ENCODE measurements around the gene MTHFD1.

Gene MTHFD1

GRCh38 chr14:64502887-64503433 is 114.8 kb downstream of the MTHFD1 start:
- H3K27me3 Mint-ChIP-seq (ENCODE audit: low read depth), result peaks cover 2% of the 10 kb centered on the region
- peaks cover 46% of the 10 kb centered on the region for H3K4me1 Mint-ChIP-seq (ENCODE audit: low read depth)
- peak overlapping the region; percentile 97 for H3K4me3 Mint-ChIP-seq
- DNase-seq (ENCODE audit: low spot score), result no peak
- peaks cover 50% of the 10 kb centered on the region for H3K36me3 Mint-ChIP-seq (ENCODE audit: low read depth)
- no peaks in the 10 kb centered on the region for H3K9me3 Mint-ChIP-seq
- peak overlapping the region; percentile 98 for H3K27ac Mint-ChIP-seq

GRCh38 chr14:64503434-64504309 is 115.5 kb downstream of the MTHFD1 start, which contains the start of gene ZBTB25:
Gene ZBTB25, minus strand, starts transcription at chr14:64503838. Its CDS starts 13,305 bp downstream, at chr14:64490533.
- Mint-ChIP-seq H3K36me3 (ENCODE audit: low read depth) (peaks cover 48% of the 10 kb centered on the region), H3K9me3 (no peaks in the 10 kb centered on the region), H3K4me3 (peak within 1 kb of the TSS; percentile 97), H3K27ac (peak within 1 kb of the TSS; percentile 99), H3K27me3 (ENCODE audit: low read depth) (peaks cover 2% of the 10 kb centered on the region), H3K4me1 (ENCODE audit: low read depth) (peaks cover 52% of the 10 kb centered on the region)
- DNase-seq (ENCODE audit: low spot score), result peak; percentile 94

- peak; percentile 86 for DNase-seq (ENCODE audit: low spot score)
- Mint-ChIP-seq H3K27me3 (ENCODE audit: low read depth) (peaks cover 2% of the 10 kb centered on the region), H3K4me1 (ENCODE audit: low read depth) (peaks cover 59% of the 10 kb centered on the region), H3K36me3 (ENCODE audit: low read depth) (peaks cover 46% of the 10 kb centered on the region), H3K27ac (peak within 1 kb of the TSS; percentile 100), H3K9me3 (no peaks in the 10 kb centered on the region), H3K4me3 (peak within 1 kb of the TSS; percentile 94)
These were observed 116.2 kb downstream of the MTHFD1 start, which contains the start of gene ZBTB1 for GRCh38 chr14:64504310-64504896. Gene ZBTB1, plus strand, starts transcription at chr14:64504770. Its CDS starts 16,735 bp downstream, at chr14:64521505.

- H3K9me3 Mint-ChIP-seq, result no peaks in the 10 kb centered on the region
- peaks cover 59% of the 10 kb centered on the region for H3K4me1 Mint-ChIP-seq (ENCODE audit: low read depth)
- DNase-seq (ENCODE audit: low spot score), result peak; percentile 78
- peak overlapping the region; percentile 100 for H3K27ac Mint-ChIP-seq
- peaks cover 40% of the 10 kb centered on the region for H3K36me3 Mint-ChIP-seq (ENCODE audit: low read depth)
- peak overlapping the region; percentile 94 for H3K4me3 Mint-ChIP-seq
- peaks cover 2% of the 10 kb centered on the region for H3K27me3 Mint-ChIP-seq (ENCODE audit: low read depth)
These were observed 117.0 kb downstream of the MTHFD1 start for GRCh38 chr14:64504897-64505794.

GRCh38 chr14:64506721-64507120 is 118.6 kb downstream of the MTHFD1 start:
- H3K36me3 Mint-ChIP-seq (ENCODE audit: low read depth), result peaks cover 42% of the 10 kb centered on the region
- peaks cover 63% of the 10 kb centered on the region for H3K4me1 Mint-ChIP-seq (ENCODE audit: low read depth)
- H3K9me3 Mint-ChIP-seq, result no peaks in the 10 kb centered on the region
- H3K27me3 Mint-ChIP-seq (ENCODE audit: low read depth), result peaks cover 2% of the 10 kb centered on the region
- H3K27ac Mint-ChIP-seq, result peak overlapping the region; percentile 100
- peak overlapping the region; percentile 94 for H3K4me3 Mint-ChIP-seq
- no peak for DNase-seq (ENCODE audit: low spot score)

GRCh38 chr14:64507376-64508156 is 119.4 kb downstream of the MTHFD1 start:
- H3K4me1 Mint-ChIP-seq (ENCODE audit: low read depth), result peaks cover 60% of the 10 kb centered on the region
- DNase-seq (ENCODE audit: low spot score), result peak; percentile 52

GRCh38 chr14:64508215-64508776 is 120.1 kb downstream of the MTHFD1 start:
- Mint-ChIP-seq H3K27me3 (ENCODE audit: low read depth) (peaks cover 2% of the 10 kb centered on the region), H3K36me3 (ENCODE audit: low read depth) (peaks cover 32% of the 10 kb centered on the region), H3K9me3 (no peaks in the 10 kb centered on the region), H3K4me1 (ENCODE audit: low read depth) (peaks cover 60% of the 10 kb centered on the region), H3K4me3 (peak overlapping the region; percentile 94), H3K27ac (peak overlapping the region; percentile 86)
- no peak for DNase-seq (ENCODE audit: low spot score)

More at GRCh38 chr14:64507376-64508156, 119.4 kb downstream of the MTHFD1 start:
- H3K27ac Mint-ChIP-seq, result peak overlapping the region; percentile 100
- H3K9me3 Mint-ChIP-seq, result no peaks in the 10 kb centered on the region
- H3K36me3 Mint-ChIP-seq (ENCODE audit: low read depth), result peaks cover 36% of the 10 kb centered on the region
- peak overlapping the region; percentile 94 for H3K4me3 Mint-ChIP-seq
- peaks cover 2% of the 10 kb centered on the region for H3K27me3 Mint-ChIP-seq (ENCODE audit: low read depth)

GRCh38 chr14:64509036-64509435 is 120.9 kb downstream of the MTHFD1 start:
- Mint-ChIP-seq H3K4me1 (ENCODE audit: low read depth) (peaks cover 60% of the 10 kb centered on the region), H3K9me3 (no peaks in the 10 kb centered on the region), H3K4me3 (peak overlapping the region; percentile 65), H3K36me3 (ENCODE audit: low read depth) (peaks cover 31% of the 10 kb centered on the region), H3K27ac (peak overlapping the region; percentile 53), H3K27me3 (ENCODE audit: low read depth) (peaks cover 2% of the 10 kb centered on the region)
- no peak for DNase-seq (ENCODE audit: low spot score)

Data from T-helper 2 cell treated with Interferon-gamma antibody and Interleukin-4, amounts not matched to agents 5 μg/mL and 100 μg/mL, for 36 hours (primary cell).